Colonic mucosa (tissue), 4 donors: Measurements from ENCODE around the gene WDR3. TPM values are rescaled to one million over a fixed set of nuclear protein-coding genes. Genes with fewer than 3 reads are reported as not detected.
A peak's percentile ranks its signal among the peaks of the same experiment; 100 is the strongest.

Experiments
- DNase-seq: peaks from one replicate; pipeline ENCODE4 v3.0.0-alpha.2; 2020
- H3K27ac ChIP-seq: fragments of 200-600 bp; one replicate; pipeline ENCODE4 v1.8.0; 2021
- H3K27me3 ChIP-seq: fragments of 200-600 bp; one replicate; pipeline ENCODE4 v1.8.0; 2021
- H3K36me3 ChIP-seq: fragments of 200-600 bp; one replicate; pipeline ENCODE4 v1.8.0; 2021
- H3K4me1 ChIP-seq: fragments of 200-600 bp; one replicate; pipeline ENCODE4 v1.8.0; 2021; ENCODE audit warnings: mild to moderate bottlenecking
- H3K4me3 ChIP-seq: fragments of 200-600 bp; one replicate; pipeline ENCODE4 v1.8.0; 2021
- H3K9ac ChIP-seq, 2 donors: one replicate each; pipeline ENCODE4 v1.7.0; 2013; ENCODE audit warnings: control low read depth in 2 of 2, low read depth in 2 of 2, low read length in 2 of 2
- H3K9me3 ChIP-seq: fragments of 200-600 bp; one replicate; pipeline ENCODE4 v1.8.0; 2021
- CTCF ChIP-seq: fragments of 200-600 bp; IDR thresholded peaks from one replicate; pipeline ENCODE4 v1.8.0; 2022; ENCODE audit warnings: antibody characterized with exemption, mild to moderate bottlenecking
- intact Hi-C: fragments of 100-400 bp; cut with DNase I; formaldehyde crosslinking; loops from one replicate; pipeline ENCODE4 v1.14.1; 2022
- total RNA-seq, 2 donors: library from RNA; stranded (reverse); fragmentation: NEBNext Ultra II Directional in 1 of 2; extraction: Animal tissue kit (Norgen Biotek cat#: 25700) in 1 of 2; gene quantifications; one replicate each; pipeline ENCODE4 v1.2.1, GENCODE V29; 2021
- donor health status: healthy.
- donor health status: DM: no; HTN: no; CAD: no.
- donor health status: DM: no; HTN: no; CAD: no.

WDR3 gene
- total RNA-seq, 2 donors from 2014 or later = 9.2 to 20.4 TPM

GRCh38 chr1:117925981-117926380 is 3.6 kb upstream of the WDR3 start:
- H3K27ac ChIP-seq = no peak overlapping the region
- no peak for TF ChIP-seq CTCF
- no peaks in the 10 kb centered on the region for H3K27me3 ChIP-seq
- no peak overlapping the region for H3K4me3 ChIP-seq
- intact Hi-C loops = no loop called here
- H3K4me1 ChIP-seq = peaks cover 15% of the 10 kb centered on the region
- DNase-seq = no peak
- H3K36me3 ChIP-seq = no peaks in the 10 kb centered on the region
- H3K9me3 ChIP-seq = no peaks in the 10 kb centered on the region
- H3K9ac ChIP-seq = no peak overlapping the region

GRCh38 chr1:117928881-117929342 is 627 bp upstream of the WDR3 start:
- peaks cover 19% of the 10 kb centered on the region for H3K4me1 ChIP-seq
- peak overlapping the region; percentile 93 for H3K4me3 ChIP-seq
- H3K9me3 ChIP-seq = no peaks in the 10 kb centered on the region
- no peaks in the 10 kb centered on the region for H3K36me3 ChIP-seq
- intact Hi-C loops = no loop called here
- no peaks in the 10 kb centered on the region for H3K27me3 ChIP-seq
- peak overlapping the region; percentile 70 to 80 for H3K9ac ChIP-seq
- peak; percentile 72 for DNase-seq
- TF ChIP-seq CTCF = no peak
- H3K27ac ChIP-seq = peak overlapping the region; percentile 94

- Histone ChIP-seq H3K9ac (peak overlapping the region; percentile 70 to 71), H3K4me3 (peak overlapping the region; percentile 93), H3K9me3 (no peaks in the 10 kb centered on the region), H3K27ac (peak overlapping the region; percentile 94), H3K27me3 (no peaks in the 10 kb centered on the region), H3K36me3 (no peaks in the 10 kb centered on the region), H3K4me1 (peaks cover 19% of the 10 kb centered on the region)
- no peak for DNase-seq
- intact Hi-C loops = no loop called here
- TF ChIP-seq CTCF = no peak
Measured at GRCh38 chr1:117930173-117930447, 571 bp downstream of the WDR3 start.

GRCh38 chr1:117930484-117930883 is 945 bp downstream of the WDR3 start:
- Histone ChIP-seq H3K36me3 (no peaks in the 10 kb centered on the region), H3K9me3 (no peaks in the 10 kb centered on the region), H3K27me3 (no peaks in the 10 kb centered on the region), H3K4me3 (peak overlapping the region; percentile 93), H3K27ac (peak overlapping the region; percentile 94), H3K9ac (peak overlapping the region in 1 of 2 donors; percentile 70), H3K4me1 (peaks cover 19% of the 10 kb centered on the region)
- intact Hi-C loops = no loop called here
- DNase-seq = no peak
- TF ChIP-seq CTCF = no peak

GRCh38 chr1:117932576-117932975 is 3.0 kb downstream of the WDR3 start:
- Histone ChIP-seq H3K9ac (no peak overlapping the region), H3K9me3 (no peaks in the 10 kb centered on the region), H3K4me3 (no peak overlapping the region), H3K4me1 (peaks cover 19% of the 10 kb centered on the region), H3K27me3 (no peaks in the 10 kb centered on the region), H3K36me3 (no peaks in the 10 kb centered on the region), H3K27ac (no peak overlapping the region)
- intact Hi-C loops = no loop called here
- no peak for DNase-seq
- TF ChIP-seq CTCF = no peak

- Histone ChIP-seq H3K4me1 (peaks cover 11% of the 10 kb centered on the region), H3K27ac (no peak overlapping the region), H3K9me3 (no peaks in the 10 kb centered on the region), H3K36me3 (no peaks in the 10 kb centered on the region), H3K27me3 (no peaks in the 10 kb centered on the region), H3K9ac (no peak overlapping the region), H3K4me3 (no peak overlapping the region)
- no peak for DNase-seq
- intact Hi-C loops = no loop called here
- no peak for TF ChIP-seq CTCF
Measured at GRCh38 chr1:117933769-117934168, 4.2 kb downstream of the WDR3 start.
